GM21367 (cell line): ENCODE results near the gene FOXN3.

Source experiments
- ATAC-seq: cut with Tn5 transposase; IDR thresholded peaks from one replicate; pipeline ENCODE4 v1.9.1; 2021; ENCODE audit not compliant: unreplicated experiment

The FOXN3 gene

GRCh38 chr14:89283327-89284060 lies 133.5 kb downstream of the FOXN3 start:
- ATAC-seq, result peak; percentile 64

- no peak for ATAC-seq
Measured at GRCh38 chr14:89282191-89282590, 134.8 kb downstream of the FOXN3 start.

GRCh38 chr14:89280600-89280999 lies 136.4 kb downstream of the FOXN3 start:
- no peak for ATAC-seq

GRCh38 chr14:89279649-89280232 lies 137.3 kb downstream of the FOXN3 start:
- no peak for ATAC-seq

- no peak for ATAC-seq
Measured at GRCh38 chr14:89277203-89277602, 139.8 kb downstream of the FOXN3 start.

GRCh38 chr14:89276424-89276975 lies 140.5 kb downstream of the FOXN3 start:
- ATAC-seq, result peak; percentile 94

- ATAC-seq, result no peak
Measured at GRCh38 chr14:89270439-89271227, 146.4 kb downstream of the FOXN3 start.

- no peak for ATAC-seq
Measured at GRCh38 chr14:89269404-89269803, 147.6 kb downstream of the FOXN3 start.

- ATAC-seq, result no peak
Measured at GRCh38 chr14:89268514-89268913, 148.5 kb downstream of the FOXN3 start.

GRCh38 chr14:89267656-89268055 lies 149.4 kb downstream of the FOXN3 start:
- ATAC-seq, result no peak

- no peak for ATAC-seq
Measured at GRCh38 chr14:89267163-89267562, 149.9 kb downstream of the FOXN3 start.

GRCh38 chr14:89266754-89267153 lies 150.3 kb downstream of the FOXN3 start:
- no peak for ATAC-seq

- no peak for ATAC-seq
Measured at GRCh38 chr14:89265234-89265633, 151.8 kb downstream of the FOXN3 start.

- ATAC-seq, result no peak
Measured at GRCh38 chr14:89264196-89264800, 152.7 kb downstream of the FOXN3 start.

- no peak for ATAC-seq
Measured at GRCh38 chr14:89262041-89262440, 155.0 kb downstream of the FOXN3 start.

- ATAC-seq, result no peak
Measured at GRCh38 chr14:89260898-89261297, 156.1 kb downstream of the FOXN3 start.

GRCh38 chr14:89259951-89260609 lies 157.0 kb downstream of the FOXN3 start:
- no peak for ATAC-seq

- no peak for ATAC-seq
Measured at GRCh38 chr14:89258728-89259273, 158.2 kb downstream of the FOXN3 start.

- ATAC-seq, result no peak
Measured at GRCh38 chr14:89256951-89257350, 160.1 kb downstream of the FOXN3 start.

GRCh38 chr14:89256283-89256682 lies 160.8 kb downstream of the FOXN3 start:
- ATAC-seq, result no peak
